Testis (tissue), 2 donors: ENCODE data around the gene HSD17B13.

Experiments
- CTCF ChIP-seq, 3 experiments: fragments of 450-650 bp in 2 of 3; fragments of 200-600 bp in 1 of 3; sonication (generic) in 1 of 3; IDR thresholded peaks; one replicate each; pipeline ENCODE4 v1.5.1; 2016 to 2019; ENCODE audit warnings: antibody characterized with exemption in 3 of 3, mild to moderate bottlenecking in 2 of 3, moderate library complexity in 1 of 3
- POLR2A ChIP-seq: fragments of 450-650 bp; IDR thresholded peaks from one replicate; pipeline ENCODE4 v1.6.1; 2017; ENCODE audit warnings: antibody characterized with exemption, mild to moderate bottlenecking, moderate library complexity

GRCh38 chr4:87262886-87263285 is 59.8 kb downstream of the HSD17B13 start:
- TF ChIP-seq POLR2A, result no peak
- TF ChIP-seq CTCF (IDR thresholded peaks at IDR 0.05), result no peak
